Measurements from ENCODE around the gene GABRR3. TPM values are rescaled to one million over a fixed set of nuclear protein-coding genes. Genes with fewer than 3 reads are reported as not detected.

The GABRR3 gene
- total RNA-seq, 4 donors from 2014 or later = not detected

- peak; percentile 100 for DNase-seq (ENCODE audit: low spot score)
- peak in 2 of 3 donors; percentile 71 to 89 for TF ChIP-seq CTCF (IDR thresholded peaks at IDR 0.05)
- ATAC-seq (ENCODE audit: low FRiP score) = peak; percentile 64
Observed at GRCh38 chr3:98022978-98023820, 11.9 kb downstream of the GABRR3 start.

GRCh38 chr3:98021830-98022560, 13.1 kb downstream of the GABRR3 start:
- no peak for TF ChIP-seq CTCF (IDR thresholded peaks at IDR 0.05)
- peak; percentile 90 for ATAC-seq (ENCODE audit: low FRiP score)

GRCh38 chr3:98020412-98020811, 14.7 kb downstream of the GABRR3 start:
- ATAC-seq (ENCODE audit: low FRiP score) = no peak
- TF ChIP-seq CTCF (IDR thresholded peaks at IDR 0.05) = no peak
- no peak for DNase-seq (ENCODE audit: low spot score)

More at GRCh38 chr3:98021830-98022560, 13.1 kb downstream of the GABRR3 start:
- DNase-seq (ENCODE audit: low spot score) = no peak

- ATAC-seq (ENCODE audit: low FRiP score) (no peak), DNase-seq (ENCODE audit: low spot score) (no peak)
- TF ChIP-seq CTCF (IDR thresholded peaks at IDR 0.05) = no peak
Observed at GRCh38 chr3:98018301-98018700, 16.8 kb downstream of the GABRR3 start.

- ATAC-seq (ENCODE audit: low FRiP score) = no peak
- DNase-seq (ENCODE audit: low spot score) = no peak
- TF ChIP-seq CTCF (IDR thresholded peaks at IDR 0.05) = no peak
Observed at GRCh38 chr3:98014268-98014585, 20.9 kb downstream of the GABRR3 start.

GRCh38 chr3:98013411-98014267, 21.5 kb downstream of the GABRR3 start:
- peak; percentile 81 for ATAC-seq (ENCODE audit: low FRiP score)
- TF ChIP-seq CTCF (IDR thresholded peaks at IDR 0.05) = no peak
- DNase-seq (ENCODE audit: low spot score) = no peak

Data from omental fat pad (tissue), 4 donors.